Stimulated activated CD4-positive, alpha-beta T cell treated with anti-CD3 and anti-CD28 coated beads, Interleukin-4, amount 100 ng/mL, for 1 hour (primary cell): ENCODE measurements around the gene ABLIM3.
"Not testable (repeated sequence)": the region's sequence is repeated elsewhere in the genome, so short reads cannot be mapped to it uniquely, and the experiment has no call there.

ENCODE experiments used
- DNase-seq: peaks from one replicate; pipeline ENCODE4 v3.0.0-alpha.2; 2020

The ABLIM3 gene

DNA sequence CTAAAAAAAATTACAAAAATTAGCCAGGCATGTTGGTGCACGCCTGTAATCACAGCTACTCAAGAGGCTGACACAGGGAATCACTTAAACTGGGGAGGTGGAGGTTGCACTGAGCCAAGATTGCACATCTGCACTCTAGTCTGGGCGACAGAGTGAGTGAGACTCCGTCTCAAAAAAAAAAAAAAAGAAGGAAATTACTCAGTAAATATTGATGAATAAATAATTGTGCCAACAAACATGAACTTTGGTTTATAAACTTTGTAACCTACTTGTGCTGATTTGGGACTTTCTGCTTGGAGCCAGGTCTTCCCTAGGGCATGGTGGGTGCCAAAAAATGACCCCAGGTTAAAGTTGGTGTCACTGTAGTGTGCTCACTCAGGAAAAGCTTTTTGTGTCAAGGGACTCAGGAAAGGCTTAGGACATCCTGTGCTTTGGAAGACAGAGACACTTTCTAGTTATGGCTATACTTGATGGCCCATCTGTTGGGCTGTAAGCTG is 19.0 kb downstream of the ABLIM3 start:
- DNase-seq, result no peak

- no peak for DNase-seq
Observed at GRCh38 chr5:149161026-149161687, 19.9 kb downstream of the ABLIM3 start.

- no peak for DNase-seq
Observed at GRCh38 chr5:149161850-149162249, 20.6 kb downstream of the ABLIM3 start.

- DNase-seq, result no peak
Observed at GRCh38 chr5:149162401-149163084, 21.2 kb downstream of the ABLIM3 start.

DNA sequence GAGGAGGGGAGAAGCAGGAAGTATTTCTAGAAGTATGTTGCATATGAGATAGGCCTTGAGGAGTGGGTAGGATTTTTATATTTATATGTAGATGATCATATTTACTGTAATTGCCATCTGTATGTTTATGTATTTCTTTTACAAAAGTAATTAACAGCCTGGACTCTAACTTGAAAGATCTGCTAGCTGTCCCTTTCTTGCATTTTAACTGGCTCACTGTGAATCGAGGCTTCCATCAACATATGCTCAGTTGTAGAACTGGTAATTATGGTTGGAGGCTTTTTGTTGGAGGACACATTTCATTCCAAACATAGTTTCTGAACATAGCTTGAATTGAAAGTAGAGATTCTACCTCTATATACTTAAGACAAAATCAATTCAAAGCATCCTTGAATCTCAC is 23.4 kb downstream of the ABLIM3 start:
- DNase-seq, result no peak

- no peak for DNase-seq
Observed at GRCh38 chr5:149166128-149166527, 24.8 kb downstream of the ABLIM3 start.

- no peak for DNase-seq
Observed at GRCh38 chr5:149166591-149167100, 25.4 kb downstream of the ABLIM3 start.

DNA sequence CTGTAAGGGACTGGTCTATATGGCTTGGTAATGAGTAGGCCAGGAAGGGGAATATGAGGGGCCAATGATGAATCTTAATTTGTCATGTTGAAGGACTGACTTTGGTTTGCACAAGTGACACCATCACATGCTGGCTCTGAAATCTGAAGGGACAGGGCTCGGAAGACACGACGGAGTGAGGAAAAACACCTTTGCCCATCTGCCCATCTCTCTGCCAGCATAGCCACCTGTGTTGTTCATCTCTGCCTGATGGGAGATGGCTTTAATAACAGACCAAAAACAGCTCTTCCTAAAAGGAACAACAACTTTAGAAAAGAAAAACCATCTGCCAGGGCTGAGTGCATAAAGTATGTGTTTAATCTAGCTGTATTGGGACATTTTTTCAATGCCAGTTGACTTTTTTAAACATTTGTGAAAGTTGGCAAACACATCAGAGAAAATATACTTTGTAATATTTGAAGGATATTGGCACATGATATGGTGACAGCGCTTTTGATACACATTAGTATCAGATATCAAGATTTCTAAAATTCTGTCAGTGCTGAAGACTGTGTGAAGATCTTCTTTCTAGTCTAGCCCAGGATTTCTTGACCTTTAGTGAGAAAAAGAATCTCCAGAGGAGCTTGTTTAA is 27.1 kb downstream of the ABLIM3 start:
- no peak for DNase-seq

GRCh38 chr5:149170299-149170698 is 29.0 kb downstream of the ABLIM3 start:
- DNase-seq, result no peak

DNA sequence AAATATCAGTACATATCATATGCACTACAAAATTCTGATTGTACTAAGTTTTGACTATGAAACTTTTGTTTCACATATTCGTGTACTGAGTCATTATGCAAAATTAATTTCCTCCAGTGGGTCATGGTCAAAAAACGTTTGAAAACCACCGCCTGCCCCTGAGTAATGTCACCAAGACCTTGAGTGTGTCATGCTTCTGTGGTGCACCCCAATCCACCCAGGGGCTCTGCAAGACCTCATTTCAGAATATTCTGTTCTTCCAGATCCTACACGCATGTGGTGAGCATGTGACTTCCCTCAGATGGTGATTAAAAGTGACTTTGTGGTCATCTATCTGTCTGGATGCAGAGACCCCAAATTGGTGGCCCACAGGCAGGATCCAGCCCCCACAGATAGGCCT is 31.0 kb downstream of the ABLIM3 start:
- no peak for DNase-seq

DNA sequence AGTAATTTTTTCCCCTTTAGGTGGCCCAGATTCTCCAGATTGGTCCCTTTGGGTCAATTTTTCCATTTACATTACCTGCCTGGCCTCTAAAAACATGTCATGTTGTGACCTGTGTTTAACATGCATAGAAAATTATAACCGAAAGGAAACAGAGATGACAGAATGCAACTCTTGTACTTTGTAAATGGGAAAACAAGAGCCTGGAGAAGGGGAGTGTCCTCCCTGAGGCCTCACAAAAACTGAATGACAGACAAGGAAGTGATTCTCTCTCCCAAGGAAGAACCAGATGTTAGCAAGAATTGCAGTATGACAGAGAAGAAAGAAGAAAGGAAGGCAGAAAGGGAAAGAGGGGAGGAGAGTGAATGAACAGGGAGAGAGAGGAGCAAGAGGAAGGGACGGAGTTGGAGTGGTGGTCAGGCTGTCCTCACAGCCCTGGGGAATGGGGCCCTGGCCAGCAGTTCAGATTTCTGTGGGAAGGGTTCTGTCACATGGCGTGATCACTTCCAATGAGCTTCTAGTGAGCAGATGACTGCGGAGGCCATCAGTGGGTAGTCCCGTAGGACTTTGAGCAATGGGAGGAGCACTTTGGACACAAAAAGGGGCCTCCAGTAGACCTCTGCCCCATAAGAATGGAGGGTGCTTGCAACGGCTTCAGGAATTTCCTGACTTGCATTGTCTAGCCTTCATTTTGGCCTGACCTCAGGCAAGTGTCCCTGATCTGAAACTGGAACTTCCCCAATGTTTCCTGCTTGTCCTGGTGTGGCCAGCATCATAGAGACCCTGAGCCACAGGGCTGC is 31.6 kb downstream of the ABLIM3 start:
- no peak for DNase-seq

- no peak for DNase-seq
Observed at GRCh38 chr5:149174847-149175234, 33.5 kb downstream of the ABLIM3 start.

- no peak for DNase-seq
Observed at GRCh38 chr5:149175346-149176105, 34.2 kb downstream of the ABLIM3 start.

- no peak for DNase-seq
Observed at GRCh38 chr5:149177339-149177843, 36.1 kb downstream of the ABLIM3 start.

GRCh38 chr5:149177911-149178565 is 36.7 kb downstream of the ABLIM3 start:
- DNase-seq, result no peak

DNA sequence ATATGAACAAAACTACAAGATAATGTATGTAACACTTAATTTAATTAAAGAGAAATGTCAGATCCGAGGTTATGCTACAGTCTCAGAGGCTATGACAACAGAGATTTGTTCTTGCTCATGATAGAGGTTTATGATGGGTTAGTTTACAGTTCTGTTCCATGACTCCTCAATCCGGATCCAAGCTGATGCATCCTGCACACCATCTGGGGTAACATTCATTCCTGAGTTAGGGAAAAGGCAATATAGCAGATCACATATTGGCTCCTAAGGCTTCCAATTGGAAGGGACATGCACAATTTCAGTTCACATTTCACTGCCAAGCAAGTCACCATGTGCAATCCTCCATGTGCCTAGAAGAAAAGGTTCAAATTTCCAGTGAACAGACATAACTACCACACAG is 40.4 kb downstream of the ABLIM3 start:
- DNase-seq, result no peak

DNA sequence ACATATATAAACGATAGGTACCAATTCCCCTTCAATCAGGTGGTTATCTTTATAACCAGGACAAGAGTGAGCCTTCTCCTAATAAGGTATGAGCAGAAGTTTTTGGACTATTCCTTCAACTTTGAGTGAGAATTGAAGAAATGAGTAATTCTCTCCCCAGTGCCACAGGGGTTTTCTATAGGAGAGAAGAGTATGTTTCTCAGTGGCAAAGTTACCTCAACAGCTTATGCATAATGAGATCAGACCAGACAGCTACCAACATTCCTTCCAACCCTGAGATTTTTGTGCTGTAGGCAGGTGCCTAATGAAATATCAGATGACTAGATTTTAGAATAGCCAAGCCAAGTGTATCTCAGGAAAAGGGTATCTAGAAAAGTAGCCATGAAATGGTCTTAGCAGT is 40.9 kb downstream of the ABLIM3 start:
- no peak for DNase-seq

GRCh38 chr5:149185067-149185466 is 43.8 kb downstream of the ABLIM3 start:
- DNase-seq, result no peak

GRCh38 chr5:149186506-149186905 is 45.2 kb downstream of the ABLIM3 start:
- DNase-seq, result no peak

DNA sequence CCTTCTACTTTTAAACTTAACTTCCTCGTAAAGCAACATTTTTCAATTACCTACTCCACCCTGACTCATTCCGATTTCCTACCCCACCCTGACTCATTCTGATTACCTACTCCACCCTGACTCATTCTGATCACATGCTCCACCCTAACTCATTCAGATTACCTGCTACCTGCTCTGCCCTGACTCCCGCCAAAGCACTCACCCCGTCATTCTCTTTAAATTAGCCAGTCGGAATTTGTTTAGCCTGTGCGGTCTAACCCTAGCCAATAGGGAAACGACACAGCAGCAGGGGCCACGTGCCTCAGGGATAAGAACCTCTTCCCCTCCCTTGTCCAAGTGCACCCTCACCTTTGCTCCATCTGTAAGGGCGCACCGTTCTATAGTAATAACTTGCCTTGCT is 46.3 kb downstream of the ABLIM3 start:
- not testable (repeated sequence) for DNase-seq

- DNase-seq, result no peak
Observed at GRCh38 chr5:149188383-149188782, 47.1 kb downstream of the ABLIM3 start.
